A673 (cell line): ENCODE data around the gene ZNF860.

ENCODE experiments used
- CTCF ChIP-seq: fragments of 300-800, 200-600 bp; sonication (generic); conservative IDR thresholded peaks from 2 replicates; pipeline ENCODE4 v1.5.1; 2017; ENCODE audit warnings: low read depth, mild to moderate bottlenecking, antibody characterized with exemption, low read length, moderate library complexity, mixed read lengths
- EZH2 ChIP-seq: fragments of 200-600 bp; sonication (generic); IDR thresholded peaks from 2 replicates; pipeline ENCODE4 v1.6.1; 2017; ENCODE audit warnings: borderline replicate concordance, low read depth, mild to moderate bottlenecking, mixed read lengths, antibody characterized with exemption, low read length; ENCODE audit not compliant: poor library complexity, severe bottlenecking

DNA sequence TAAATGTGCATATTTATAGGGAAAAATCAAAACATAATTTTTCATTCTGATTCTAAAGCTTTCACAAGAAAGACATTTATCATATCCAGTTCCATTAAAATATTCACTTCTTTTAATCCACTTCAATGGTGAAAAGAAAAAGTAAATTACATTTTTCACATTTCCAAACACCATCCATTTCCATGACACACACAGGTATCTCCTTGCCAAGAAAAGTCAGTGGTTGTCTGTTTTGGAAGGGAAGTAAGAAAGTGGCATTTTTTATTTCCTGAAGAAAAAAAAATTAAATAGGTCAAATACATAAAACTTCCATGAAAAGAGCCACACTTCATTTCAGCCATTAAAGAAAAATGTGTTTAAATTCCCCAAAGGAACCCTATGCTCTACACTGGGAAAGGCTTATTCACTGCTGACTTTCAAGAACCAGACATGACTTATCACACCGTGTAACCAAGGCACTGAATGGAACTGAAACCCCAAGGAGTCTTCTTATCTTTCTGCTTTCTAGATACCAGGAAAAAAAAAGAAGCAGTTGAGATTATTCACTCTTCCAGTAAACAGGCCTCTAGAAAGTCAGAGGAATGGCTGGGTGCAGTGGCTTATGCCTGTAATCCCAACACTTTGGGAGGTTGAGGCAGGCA is 45.0 kb upstream of the ZNF860 start:
- no peak for TF ChIP-seq CTCF
- TF ChIP-seq EZH2 = no peak
